ENCODE measurements around the gene UCN. TPM values are rescaled to one million over a fixed set of nuclear protein-coding genes. Genes with fewer than 3 reads are reported as not detected.

The UCN gene
- total and polyA plus RNA-seq, 10 of the 15 experiments (the other 5 are each of a cell fraction or from before 2014, with no cell fraction given): 0.10 to 3.8 (median 1.1) TPM; not detected in 1

DNA sequence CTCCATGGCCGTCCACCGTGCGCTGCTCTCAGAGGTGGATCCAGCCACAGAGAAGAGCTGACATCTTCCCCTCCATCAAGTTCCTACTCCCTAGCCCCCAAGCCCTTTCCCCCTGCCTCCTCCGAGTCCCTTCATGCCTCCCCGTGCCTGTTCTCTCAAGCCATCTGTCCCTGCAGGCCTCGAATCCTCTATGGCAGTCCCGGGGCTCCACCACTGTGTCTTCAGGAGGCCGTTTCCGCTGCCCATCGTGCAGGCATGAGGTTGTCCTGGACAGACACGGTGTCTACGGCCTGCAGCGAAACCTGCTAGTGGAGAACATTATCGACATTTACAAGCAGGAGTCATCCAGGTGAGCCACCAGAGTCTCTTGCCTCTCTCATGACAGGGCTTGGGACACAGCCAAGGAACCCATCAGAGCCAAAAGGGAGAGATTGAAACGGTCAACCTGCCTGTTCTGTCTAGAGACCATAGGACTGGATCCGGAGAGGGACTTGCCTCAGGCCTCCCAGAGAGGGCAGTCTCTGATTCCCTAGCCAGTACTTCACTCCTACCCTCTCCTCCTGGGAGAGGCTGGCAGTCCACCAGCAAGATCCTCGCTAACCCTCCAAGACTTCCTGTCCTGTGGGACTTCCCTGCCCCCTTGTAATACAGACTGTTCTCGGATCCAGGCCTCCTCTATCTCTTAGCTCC is 9.7 kb downstream of the UCN start:
- ATAC-seq (no peak), DNase-seq (ENCODE audit: low read depth, low spot score) (no peak), FAIRE-seq (no peak)
- H4K20me1 ChIP-seq (ENCODE audit: control insufficient read depth, insufficient read depth): no peaks in the 10 kb centered on the region
- no TSS peak for BruUV-seq (replicated peaks)
- H3K36me3 ChIP-seq (ENCODE audit: control insufficient read depth in 2 of 2, insufficient read depth in 2 of 2, low read length in 1 of 2): no peaks in the 10 kb centered on the region
- no peaks in the 10 kb centered on the region for H3K9me3 ChIP-seq (replicated peaks; ENCODE audit: control insufficient read depth, insufficient read depth, low read length)
- H2AFZ ChIP-seq (ENCODE audit: control insufficient read depth, low read depth, low read length): no peak overlapping the region
- ChIA-PET SMC1A (ENCODE audit: uncharacterized antibody, unreplicated experiment) (interaction anchor here (1.6 kb wide), 1 partner anchor 199 kb away, joined by 4 read pairs; no protein-coding TSS in a partner anchor), RAD21 (ENCODE audit: unreplicated experiment) (no interaction called here), CTCF (interaction anchor here (1.4 kb wide), 1 partner anchor 19 kb away, joined by 4 read pairs; no protein-coding TSS in a partner anchor), POLR2A (no interaction called here)
- TF ChIP-seq NBN (IDR thresholded peaks at IDR 0.05) (no peak), SREBF1 (IDR thresholded peaks at IDR 0.05; ENCODE audit: low read length) (no peak), TCF7 (IDR thresholded peaks at IDR 0.05; ENCODE audit: borderline replicate concordance) (no peak), SMARCA5 (IDR thresholded peaks at IDR 0.05) (no peak), CHD4 (IDR thresholded peaks at IDR 0.05) (no peak), MTA2 (IDR thresholded peaks at IDR 0.05; ENCODE audit: low read depth) (no peak), IKZF2 (IDR thresholded peaks at IDR 0.05) (no peak)
- TF ChIP-seq, protein P1, sequence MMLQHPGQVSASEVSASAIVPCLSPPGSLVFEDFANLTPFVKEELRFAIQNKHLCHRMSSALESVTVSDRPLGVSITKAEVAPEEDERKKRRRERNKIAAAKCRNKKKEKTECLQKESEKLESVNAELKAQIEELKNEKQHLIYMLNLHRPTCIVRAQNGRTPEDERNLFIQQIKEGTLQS (IDR thresholded peaks at IDR 0.05; ENCODE audit: borderline replicate concordance, extremely low read depth, low read depth, low read length): no peak
- H3K4me2 ChIP-seq (ENCODE audit: control insufficient read depth, insufficient read depth): no peak overlapping the region
- WGBS (ENCODE audit: insufficient coverage, insufficient replicate concordance, low lambda C conversion rate, missing lambda C conversion rate): 39% methylated on average over 16 of the region's 18 CpGs
- intact Hi-C loops (cut with micrococcal nuclease; ENCODE audit: unreplicated experiment) (no loop called here), in situ Hi-C loops (cut with MboI) (no loop called here)
- no peak overlapping the region for H3K9ac ChIP-seq (ENCODE audit: control insufficient read depth, insufficient read depth, low read length)
- H3K27me3 ChIP-seq (replicated peaks in 1 of 2; ENCODE audit: control insufficient read depth in 2 of 2, insufficient read depth in 2 of 2, low read length in 1 of 2): no peaks in the 10 kb centered on the region; a peak in 2 of 4 replicates
- no peak overlapping the region for H3K4me3 ChIP-seq
- no peaks in the 10 kb centered on the region for H3K79me2 ChIP-seq (ENCODE audit: control insufficient read depth, insufficient read depth, low read length)
- no peak overlapping the region for H3K27ac ChIP-seq (ENCODE audit: control insufficient read depth, insufficient read depth)
- H3K4me1 ChIP-seq (ENCODE audit: control insufficient read depth, insufficient read depth, low read length): no peaks in the 10 kb centered on the region

Measured in GM12878 (cell line).